ENCODE measurements around the gene MAP3K13. TPM values are rescaled to one million over a fixed set of nuclear protein-coding genes. Genes with fewer than 3 reads are reported as not detected.
A peak's percentile ranks its signal among the peaks of the same experiment; 100 is the strongest.

The MAP3K13 gene
- total and polyA plus RNA-seq, 2 of the 13 experiments (the other 11 are each of a cell fraction or from before 2014, with no cell fraction given) = 24.2 to 26.5 TPM

DNA sequence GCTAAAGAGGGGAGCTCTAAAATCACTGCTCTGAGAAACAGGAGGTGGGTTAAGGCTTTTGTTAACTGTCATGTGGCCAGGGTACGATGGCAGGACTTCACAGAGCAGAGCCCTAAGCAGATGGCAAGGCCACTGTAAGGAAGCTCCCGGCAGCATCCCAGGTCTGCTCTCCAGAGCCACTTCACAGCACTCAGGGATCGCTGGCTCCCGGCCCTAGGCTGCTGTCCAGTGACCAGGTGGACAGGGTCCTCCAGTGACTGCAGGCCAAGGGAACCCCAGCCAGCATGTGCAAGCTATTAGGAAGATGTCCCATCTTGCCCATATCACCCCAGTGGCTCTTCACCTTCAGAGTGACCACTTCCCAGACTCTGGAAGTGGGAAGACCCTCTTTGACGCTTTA, 125.5 kb downstream of the MAP3K13 start:
- ChIA-PET CTCF (ENCODE audit: low intra/inter-chr PET ratio, low total read pairs) (no interaction called here), POLR2A (interaction anchor here (0.9 kb wide), 1 partner anchor 11 kb away, joined by 3 read pairs; the partner anchor contains the start of gene TMEM41A)
- no peaks in the 10 kb centered on the region; the same call in 1 of the 2 replicates for H4K20me1 ChIP-seq (ENCODE audit: insufficient read depth, low read length)
- peaks cover 10 to 34% of the 10 kb centered on the region in 2 experiments; a peak in 4 of 5 replicates for H3K36me3 ChIP-seq (replicated peaks in 1 of 2; ENCODE audit: control insufficient read depth in 1 of 2, insufficient read depth in 2 of 2, low read length in 2 of 2)
- peak; percentile 29 for ATAC-seq
- no TSS peak for BruUV-seq (replicated peaks)
- intact Hi-C loops (cut with micrococcal nuclease; ENCODE audit: unreplicated experiment) = no loop called here
- H3K9ac ChIP-seq (ENCODE audit: insufficient read depth, low read depth, low read length) = no peak overlapping the region
- H2AFZ ChIP-seq (ENCODE audit: low read length) = no peak overlapping the region
- H3K4me3 ChIP-seq (replicated peaks in 1 of 3; ENCODE audit: insufficient read depth in 1 of 3, low read depth in 2 of 3, low read length in 3 of 3) = no peak overlapping the region
- H3K27me3 ChIP-seq (ENCODE audit: control insufficient read depth in 1 of 2, insufficient read depth in 2 of 2, low read length in 2 of 2) = no peaks in the 10 kb centered on the region
- H3K79me2 ChIP-seq (ENCODE audit: insufficient read depth, low read length) = no peaks in the 10 kb centered on the region
- H3K4me2 ChIP-seq (ENCODE audit: low read depth, low read length) = no peak overlapping the region
- H3K9me3 ChIP-seq (ENCODE audit: low read length) = no peaks in the 10 kb centered on the region
- no peak for DNase-seq (ENCODE audit: low spot score)
- TF ChIP-seq, protein P1, sequence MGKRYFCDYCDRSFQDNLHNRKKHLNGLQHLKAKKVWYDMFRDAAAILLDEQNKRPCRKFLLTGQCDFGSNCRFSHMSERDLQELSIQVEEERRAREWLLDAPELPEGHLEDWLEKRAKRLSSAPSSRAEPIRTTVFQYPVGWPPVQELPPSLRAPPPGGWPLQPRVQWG (CRISPR knock-in tag; IDR thresholded peaks at IDR 0.05; ENCODE audit: borderline replicate concordance, low read depth) = no peak
- TF ChIP-seq ZNF782 (CRISPR knock-in tag; IDR thresholded peaks at IDR 0.05; ENCODE audit: borderline replicate concordance) = no peak
- TF ChIP-seq POLR2A (IDR thresholded peaks at IDR 0.05; ENCODE audit: insufficient read depth in 1 of 2, low read depth in 2 of 2, low read length in 2 of 2) = 0 out of 4 replicates have a peak, but pooled peaks of 1 of the 2 experiments have one; percentile 30
- TF ChIP-seq AGO2 (optimal IDR thresholded peaks at IDR 0.05; ENCODE audit: low read depth, low read length) = peak; percentile 48
- TF ChIP-seq POLR2G (IDR thresholded peaks at IDR 0.05; ENCODE audit: low read depth, low read length) = peak; percentile 36; the same call in 1 of the 2 replicates
- peak; percentile 45 for TF ChIP-seq RBM22 (optimal IDR thresholded peaks at IDR 0.05; ENCODE audit: low read length)
- 97% methylated on average over 4 of the region's 5 CpGs for WGBS (ENCODE audit: low lambda C conversion rate)
- in situ Hi-C loops (cut with HindIII; ENCODE audit: extremely low pct_ligation_motif_present, low pct_unique_long_range_greater_than_20kb) = no loop called here
- H3K4me1 ChIP-seq (ENCODE audit: insufficient read depth, low read length) = peaks cover 20% of the 10 kb centered on the region
- no peak overlapping the region for H3K27ac ChIP-seq (ENCODE audit: extremely low read length, insufficient read depth, low read length)
- FAIRE-seq = no peak

DNA sequence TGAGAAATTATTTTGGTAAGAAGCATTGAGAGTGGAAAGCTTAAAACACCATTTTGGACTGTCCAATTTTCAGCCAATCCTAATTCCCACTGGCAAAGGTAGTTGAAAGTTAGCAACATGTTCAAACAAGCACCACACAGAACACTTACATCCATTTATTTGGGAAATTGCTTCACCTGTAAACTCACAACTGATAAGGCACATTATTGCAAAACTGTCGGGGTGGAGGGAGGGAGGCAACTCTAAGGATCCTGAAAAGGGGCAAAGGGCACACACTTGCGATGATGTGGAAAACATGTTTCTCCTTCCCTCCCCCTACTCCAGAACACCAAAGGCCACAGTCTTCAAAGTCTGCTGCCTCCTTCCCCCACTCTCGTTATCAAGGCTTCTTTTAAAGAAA, 126.5 kb downstream of the MAP3K13 start:
- peaks cover 20% of the 10 kb centered on the region for H3K4me1 ChIP-seq (ENCODE audit: insufficient read depth, low read length)
- no peak overlapping the region for H3K9ac ChIP-seq (ENCODE audit: insufficient read depth, low read depth, low read length)
- peak; percentile 90 for FAIRE-seq
- no peak overlapping the region for H2AFZ ChIP-seq (ENCODE audit: low read length)
- no peaks in the 10 kb centered on the region for H3K79me2 ChIP-seq (ENCODE audit: insufficient read depth, low read length)
- BruUV-seq (replicated peaks) = no TSS peak
- no peaks in the 10 kb centered on the region for H3K27me3 ChIP-seq (ENCODE audit: control insufficient read depth in 1 of 2, insufficient read depth in 2 of 2, low read length in 2 of 2)
- H3K4me2 ChIP-seq (ENCODE audit: low read depth, low read length) = no peak overlapping the region
- 21% methylated on average over 3 of the region's 3 CpGs for WGBS (ENCODE audit: low lambda C conversion rate)
- ChIA-PET POLR2A (interaction anchor here (0.9 kb wide), 1 partner anchor 10 kb away, joined by 3 read pairs; the partner anchor contains the start of gene TMEM41A), CTCF (ENCODE audit: low intra/inter-chr PET ratio, low total read pairs) (no interaction called here)
- peaks cover 14 to 38% of the 10 kb centered on the region in 2 experiments; a peak in 4 of 5 replicates for H3K36me3 ChIP-seq (replicated peaks in 1 of 2; ENCODE audit: control insufficient read depth in 1 of 2, insufficient read depth in 2 of 2, low read length in 2 of 2)
- peaks cover 3% of the 10 kb centered on the region; the same call in 1 of the 2 replicates for H4K20me1 ChIP-seq (ENCODE audit: insufficient read depth, low read length)
- peak; percentile 24 for ATAC-seq
- in situ Hi-C loops (cut with HindIII; ENCODE audit: extremely low pct_ligation_motif_present, low pct_unique_long_range_greater_than_20kb) (no loop called here), intact Hi-C loops (cut with micrococcal nuclease; ENCODE audit: unreplicated experiment) (no loop called here)
- peak overlapping the region; percentile 2 for H3K27ac ChIP-seq (ENCODE audit: extremely low read length, insufficient read depth, low read length)
- no peak overlapping the region for H3K4me3 ChIP-seq (replicated peaks in 1 of 3; ENCODE audit: insufficient read depth in 1 of 3, low read depth in 2 of 3, low read length in 3 of 3)
- DNase-seq (ENCODE audit: low spot score) = peak; percentile 37
- no peaks in the 10 kb centered on the region for H3K9me3 ChIP-seq (ENCODE audit: low read length)
- TF ChIP-seq RXRA (CRISPR knock-in tag; IDR thresholded peaks at IDR 0.05) = no peak
- no peak for TF ChIP-seq ZNF326 (CRISPR knock-in tag; IDR thresholded peaks at IDR 0.05; ENCODE audit: borderline replicate concordance)
- TF ChIP-seq, protein P2, sequence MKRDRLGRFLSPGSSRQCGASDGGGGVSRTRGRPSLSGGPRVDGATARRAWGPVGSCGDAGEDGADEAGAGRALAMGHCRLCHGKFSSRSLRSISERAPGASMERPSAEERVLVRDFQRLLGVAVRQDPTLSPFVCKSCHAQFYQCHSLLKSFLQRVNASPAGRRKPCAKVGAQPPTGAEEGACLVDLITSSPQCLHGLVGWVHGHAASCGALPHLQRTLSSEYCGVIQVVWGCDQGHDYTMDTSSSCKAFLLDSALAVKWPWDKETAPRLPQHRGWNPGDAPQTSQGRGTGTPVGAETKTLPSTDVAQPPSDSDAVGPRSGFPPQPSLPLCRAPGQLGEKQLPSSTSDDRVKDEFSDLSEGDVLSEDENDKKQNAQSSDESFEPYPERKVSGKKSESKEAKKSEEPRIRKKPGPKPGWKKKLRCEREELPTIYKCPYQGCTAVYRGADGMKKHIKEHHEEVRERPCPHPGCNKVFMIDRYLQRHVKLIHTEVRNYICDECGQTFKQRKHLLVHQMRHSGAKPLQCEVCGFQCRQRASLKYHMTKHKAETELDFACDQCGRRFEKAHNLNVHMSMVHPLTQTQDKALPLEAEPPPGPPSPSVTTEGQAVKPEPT (CRISPR knock-in tag; IDR thresholded peaks at IDR 0.05; ENCODE audit: low read depth) = no peak
- TF ChIP-seq, protein P3, sequence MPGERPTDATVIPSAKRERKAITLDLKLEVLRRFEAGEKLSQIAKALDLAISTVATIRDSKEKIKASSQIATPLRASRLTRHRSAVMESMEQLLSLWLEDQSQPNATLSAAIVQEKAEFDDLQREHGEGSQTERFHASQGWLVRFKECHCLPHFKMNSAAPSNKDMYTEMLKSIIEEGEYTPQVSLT (CRISPR knock-in tag; IDR thresholded peaks at IDR 0.05; ENCODE audit: borderline replicate concordance, low read depth) = no peak
- TF ChIP-seq ZNF430 (CRISPR knock-in tag; IDR thresholded peaks at IDR 0.05) = no peak
- TF ChIP-seq GZF1 (CRISPR knock-in tag; IDR thresholded peaks at IDR 0.05) = no peak
- TF ChIP-seq, protein P4, sequence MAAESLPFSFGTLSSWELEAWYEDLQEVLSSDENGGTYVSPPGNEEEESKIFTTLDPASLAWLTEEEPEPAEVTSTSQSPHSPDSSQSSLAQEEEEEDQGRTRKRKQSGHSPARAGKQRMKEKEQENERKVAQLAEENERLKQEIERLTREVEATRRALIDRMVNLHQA (CRISPR knock-in tag; IDR thresholded peaks at IDR 0.05) = no peak
- TF ChIP-seq RELA (CRISPR knock-in tag; IDR thresholded peaks at IDR 0.05) = no peak
- no peak for TF ChIP-seq ZNF317 (CRISPR knock-in tag; IDR thresholded peaks at IDR 0.05)
- TF ChIP-seq AGO1 (IDR thresholded peaks at IDR 0.05; ENCODE audit: low read depth, low read length, poor library complexity, severe bottlenecking) = no peak
- TF ChIP-seq ZSCAN30 (CRISPR knock-in tag; IDR thresholded peaks at IDR 0.05) = no peak

All from HepG2 (cell line).